Left ventricle myocardium superior (tissue), 1 donor: ENCODE data around the gene HDAC7. TPM values are rescaled to one million over a fixed set of nuclear protein-coding genes. Genes with fewer than 3 reads are reported as not detected.
"Not testable (repeated sequence)": the region's sequence is repeated elsewhere in the genome, so short reads cannot be mapped to it uniquely, and the experiment has no call there.

ENCODE experiments used
- ATAC-seq: fragments of 200-7000 bp; cut with Tn5 transposase; one replicate; pipeline ENCODE4 v1.9.1; 2020; ENCODE audit warnings: mild to moderate bottlenecking, moderate library complexity
- DNase-seq: peaks from one replicate; pipeline ENCODE4 v3.0.0-alpha.2; 2020
- intact Hi-C: fragments of 100-400 bp; cut with micrococcal nuclease; formaldehyde crosslinking; loops from one replicate; pipeline ENCODE4 v1.11.0; 2022
- total RNA-seq: library from RNA; stranded (reverse); fragmentation: NEBNext Ultra II Directional; extraction: Animal tissue kit (Norgen Biotek cat#: 25700); gene quantifications from one replicate; pipeline ENCODE4 v1.2.1, GENCODE V29; 2021
- donor health status: DM: no; HTN: yes; CAD: no; lungs with severe emphysema.

Gene HDAC7
- total RNA-seq, 1 donor from 2014 or later: 35.4 TPM

GRCh38 chr12:47850153-47851084 is 30.7 kb upstream of the HDAC7 start:
- no peak for DNase-seq
- ATAC-seq: no peak
- intact Hi-C loops: no loop called here

GRCh38 chr12:47849261-47849660 is 29.6 kb upstream of the HDAC7 start:
- DNase-seq (no peak), ATAC-seq (no peak)
- intact Hi-C loops: no loop called here

GRCh38 chr12:47848853-47849252 is 29.1 kb upstream of the HDAC7 start:
- intact Hi-C loops: no loop called here
- DNase-seq: no peak
- no peak for ATAC-seq

GRCh38 chr12:47846294-47846996 is 26.7 kb upstream of the HDAC7 start:
- intact Hi-C loops: no loop called here
- DNase-seq (no peak), ATAC-seq (no peak)

GRCh38 chr12:47845081-47845480 is 25.4 kb upstream of the HDAC7 start:
- ATAC-seq: peak; percentile 16
- no peak for DNase-seq
- intact Hi-C loops: no loop called here

- intact Hi-C loops: no loop called here
- ATAC-seq: peak; percentile 51
Measured at GRCh38 chr12:47844264-47845019, 24.7 kb upstream of the HDAC7 start.

GRCh38 chr12:47843226-47843980 is 23.7 kb upstream of the HDAC7 start:
- ATAC-seq: no peak
- DNase-seq: no peak
- intact Hi-C loops: no loop called here

More at GRCh38 chr12:47844264-47845019, 24.7 kb upstream of the HDAC7 start:
- DNase-seq: no peak

GRCh38 chr12:47842543-47842942 is 22.8 kb upstream of the HDAC7 start:
- intact Hi-C loops, DNase-seq, ATAC-seq: not testable (repeated sequence)

- no peak for DNase-seq
- intact Hi-C loops: no loop called here
Measured at GRCh38 chr12:47841910-47842309, 22.2 kb upstream of the HDAC7 start.

GRCh38 chr12:47841501-47841900 is 21.8 kb upstream of the HDAC7 start:
- intact Hi-C loops: no loop called here
- no peak for ATAC-seq
- DNase-seq: no peak

More at GRCh38 chr12:47841910-47842309, 22.2 kb upstream of the HDAC7 start:
- ATAC-seq: no peak

- intact Hi-C loops: no loop called here
- ATAC-seq: no peak
- no peak for DNase-seq
Measured at GRCh38 chr12:47840571-47840970, 20.9 kb upstream of the HDAC7 start.

GRCh38 chr12:47839214-47839876 is 19.6 kb upstream of the HDAC7 start:
- ATAC-seq (no peak), DNase-seq (no peak)
- intact Hi-C loops: loop anchor here (2.0 to 10.0 kb wide), 3 partner anchors 37 to 125 kb away; partner anchors contain the start of gene SLC48A1

- ATAC-seq: peak; percentile 63
- intact Hi-C loops: loop anchor here (2.0 to 10.0 kb wide), 3 partner anchors 36 to 124 kb away; partner anchors contain the start of gene SLC48A1
- no peak for DNase-seq
Measured at GRCh38 chr12:47838286-47838931, 18.7 kb upstream of the HDAC7 start.

- DNase-seq: peak; percentile 74
- intact Hi-C loops: loop anchor here (2.0 to 10.0 kb wide), 3 partner anchors 35 to 123 kb away; partner anchors contain the start of gene SLC48A1
- peak; percentile 86 for ATAC-seq
Measured at GRCh38 chr12:47837190-47838171, 17.8 kb upstream of the HDAC7 start.

GRCh38 chr12:47835831-47836155 is 16.1 kb upstream of the HDAC7 start:
- no peak for ATAC-seq
- no peak for DNase-seq
- intact Hi-C loops: loop anchor here (5.0 to 10.0 kb wide), 2 partner anchors 33 to 61 kb away; partner anchors contain the start of gene SLC48A1
